Stomach (tissue), 4 donors: Measurements from ENCODE around the gene LAGE3.

Source experiments
- POLR2A ChIP-seq, 4 donors: fragments of 450-650 bp; IDR thresholded peaks; one replicate each; pipeline ENCODE4 v1.6.1; 2016; ENCODE audit warnings: antibody characterized with exemption in 4 of 4, control low read depth in 2 of 4, mild to moderate bottlenecking in 1 of 4, moderate library complexity in 1 of 4
- TF ChIP-seq, protein P1 (sequence below), 7 experiments: fragments of 450-650 bp in 4 of 7; fragments of 200-600 bp in 3 of 7; sonication (generic) in 3 of 7; IDR thresholded peaks; one replicate each; pipeline ENCODE4 v1.5.1; 2016 to 2019; ENCODE audit warnings: antibody characterized with exemption in 7 of 7, control low read depth in 2 of 7, mild to moderate bottlenecking in 1 of 7

DNA sequence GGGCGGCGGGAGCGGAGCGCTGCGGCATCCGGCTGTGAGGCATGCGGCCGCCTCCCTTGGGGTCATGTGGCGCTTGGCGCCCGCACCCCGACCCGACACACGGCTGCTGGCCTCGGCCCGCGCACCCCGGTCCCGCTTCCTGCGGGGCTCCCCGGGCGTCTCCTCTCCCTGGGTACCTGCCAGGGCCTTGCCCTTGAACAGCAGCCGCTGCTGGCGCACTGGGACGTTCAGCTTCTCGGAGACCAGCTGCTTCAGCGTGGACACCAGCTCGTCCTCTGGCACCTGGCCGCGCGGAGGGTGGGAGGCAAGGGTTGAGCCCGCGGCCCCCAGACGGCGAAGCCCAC lies 6.9 kb upstream of the LAGE3 start:
- no peak for TF ChIP-seq POLR2A (IDR thresholded peaks at IDR 0.05)
- TF ChIP-seq, protein P1, sequence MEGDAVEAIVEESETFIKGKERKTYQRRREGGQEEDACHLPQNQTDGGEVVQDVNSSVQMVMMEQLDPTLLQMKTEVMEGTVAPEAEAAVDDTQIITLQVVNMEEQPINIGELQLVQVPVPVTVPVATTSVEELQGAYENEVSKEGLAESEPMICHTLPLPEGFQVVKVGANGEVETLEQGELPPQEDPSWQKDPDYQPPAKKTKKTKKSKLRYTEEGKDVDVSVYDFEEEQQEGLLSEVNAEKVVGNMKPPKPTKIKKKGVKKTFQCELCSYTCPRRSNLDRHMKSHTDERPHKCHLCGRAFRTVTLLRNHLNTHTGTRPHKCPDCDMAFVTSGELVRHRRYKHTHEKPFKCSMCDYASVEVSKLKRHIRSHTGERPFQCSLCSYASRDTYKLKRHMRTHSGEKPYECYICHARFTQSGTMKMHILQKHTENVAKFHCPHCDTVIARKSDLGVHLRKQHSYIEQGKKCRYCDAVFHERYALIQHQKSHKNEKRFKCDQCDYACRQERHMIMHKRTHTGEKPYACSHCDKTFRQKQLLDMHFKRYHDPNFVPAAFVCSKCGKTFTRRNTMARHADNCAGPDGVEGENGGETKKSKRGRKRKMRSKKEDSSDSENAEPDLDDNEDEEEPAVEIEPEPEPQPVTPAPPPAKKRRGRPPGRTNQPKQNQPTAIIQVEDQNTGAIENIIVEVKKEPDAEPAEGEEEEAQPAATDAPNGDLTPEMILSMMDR (IDR thresholded peaks at IDR 0.05), result no peak
